OCI-LY7 (cell line): ENCODE measurements around the gene ANKRD39. TPM values are rescaled to one million over a fixed set of nuclear protein-coding genes. Genes with fewer than 3 reads are reported as not detected.

Experiments
- BruUV-seq: library from RNA; stranded (reverse); fragments of 400-500 nt; replicated peaks from 2 replicates; lab custom pipeline; 2021; lab: Mats Ljungman, UMichigan
- CTCF ChIA-PET: fragments of 300-600 bp; sonication (Branson Sonifier 250); formaldehyde crosslinking; loops from one replicate; lab custom pipeline; 2022; ENCODE audit warnings: antibody characterized with exemption; ENCODE audit not compliant: unreplicated experiment; lab: Charles Lee
- POLR2A ChIA-PET: fragments of 300-600 bp; sonication (Branson Sonifier 250); formaldehyde crosslinking; loops from one replicate; lab custom pipeline; 2022; ENCODE audit warnings: antibody characterized with exemption; lab: Charles Lee
- DNase-seq: peaks from one replicate; pipeline ENCODE4 v3.0.0-alpha.2; 2015; ENCODE audit warnings: low spot score
- H2AFZ ChIP-seq: fragments of 200-600 bp; sonication (generic), shearing (Covaris generic); 2 replicates; pipeline ENCODE4 v1.6.1; 2014; ENCODE audit warnings: mild to moderate bottlenecking, antibody characterized with exemption, low read length, moderate library complexity
- H3K27ac ChIP-seq: fragments of 200-600 bp; sonication (generic); 2 replicates; pipeline ENCODE4 v1.5.1; 2014; ENCODE audit warnings: mixed run types, low read depth, mild to moderate bottlenecking, moderate library complexity, low read length, inconsistent platforms; ENCODE audit not compliant: poor library complexity, severe bottlenecking
- H3K36me3 ChIP-seq: fragments of 200-600 bp; sonication (generic); 2 replicates; pipeline ENCODE4 v1.6.1; 2014; ENCODE audit warnings: mild to moderate bottlenecking, antibody characterized with exemption, low read length, moderate library complexity, mixed read lengths; ENCODE audit not compliant: insufficient read depth
- H3K4me1 ChIP-seq: fragments of 200-600 bp; sonication (generic); 2 replicates; pipeline ENCODE4 v1.5.1; 2014; ENCODE audit warnings: mild to moderate bottlenecking, low read length; ENCODE audit not compliant: insufficient read depth, poor library complexity, severe bottlenecking
- H3K4me2 ChIP-seq: fragments of 200-600 bp; sonication (generic); 2 replicates; pipeline ENCODE4 v1.6.1; 2014; ENCODE audit warnings: mild to moderate bottlenecking, low read length
- H3K4me3 ChIP-seq: fragments of 200-600 bp; sonication (generic); 2 replicates; pipeline ENCODE4 v1.5.1; 2014; ENCODE audit warnings: mild to moderate bottlenecking, low read depth, low read length; ENCODE audit not compliant: poor library complexity, severe bottlenecking
- H3K79me2 ChIP-seq: fragments of 200-600 bp; sonication (generic); 2 replicates; pipeline ENCODE4 v1.6.1; 2016; ENCODE audit warnings: low read depth, mild to moderate bottlenecking, low read length, moderate library complexity, mixed read lengths; ENCODE audit not compliant: insufficient read depth
- H3K9me2 ChIP-seq: fragments of 200-600 bp; sonication (generic); 2 replicates; pipeline ENCODE4 v1.6.1; 2016; ENCODE audit warnings: mild to moderate bottlenecking, low read length, mixed read lengths; ENCODE audit not compliant: insufficient read depth
- H3K9me3 ChIP-seq: fragments of 200-600 bp; sonication (generic); 2 replicates; pipeline ENCODE4 v1.6.1; 2014; ENCODE audit warnings: mild to moderate bottlenecking, mixed run types, low read length, mixed read lengths
- H4K20me1 ChIP-seq: fragments of 200-600 bp; sonication (generic); 2 replicates; pipeline ENCODE4 v1.6.1; 2014; ENCODE audit warnings: mild to moderate bottlenecking, antibody characterized with exemption, low read length, moderate library complexity, mixed read lengths; ENCODE audit not compliant: insufficient read depth
- EZH2phosphoT487 ChIP-seq: fragments of 200-600 bp; sonication (generic); IDR thresholded peaks from 2 replicates; pipeline ENCODE4 v1.6.1; 2018; ENCODE audit warnings: low read depth, borderline replicate concordance, mild to moderate bottlenecking, mixed run types, antibody characterized with exemption, low read length, moderate library complexity, mixed read lengths
- intact Hi-C: fragments of 100-400 bp; cut with micrococcal nuclease; formaldehyde crosslinking; loops from one replicate; pipeline ENCODE4 v1.10.0; 2022; ENCODE audit not compliant: unreplicated experiment
- total RNA-seq, 2 experiments: library from RNA; depleted of rRNA in 1 of 2; stranded (reverse); fragments of >200 nt in 1 of 2; shearing (Covaris generic) in 1 of 2; gene quantifications; 2 replicates each; pipeline ENCODE4 v1.2.3, GENCODE V29; 2014 to 2022
- TF ChIP-seq, protein P1 (sequence below): fragments of 200-600 bp; sonication (generic); conservative IDR thresholded peaks from 2 replicates; pipeline ENCODE4 v1.5.1; 2014; ENCODE audit warnings: mild to moderate bottlenecking, antibody characterized with exemption, low read length, moderate library complexity, mixed read lengths

ANKRD39 gene
- total RNA-seq, 2 experiments from 2014 or later, result 22.2 to 24.1 TPM

DNA sequence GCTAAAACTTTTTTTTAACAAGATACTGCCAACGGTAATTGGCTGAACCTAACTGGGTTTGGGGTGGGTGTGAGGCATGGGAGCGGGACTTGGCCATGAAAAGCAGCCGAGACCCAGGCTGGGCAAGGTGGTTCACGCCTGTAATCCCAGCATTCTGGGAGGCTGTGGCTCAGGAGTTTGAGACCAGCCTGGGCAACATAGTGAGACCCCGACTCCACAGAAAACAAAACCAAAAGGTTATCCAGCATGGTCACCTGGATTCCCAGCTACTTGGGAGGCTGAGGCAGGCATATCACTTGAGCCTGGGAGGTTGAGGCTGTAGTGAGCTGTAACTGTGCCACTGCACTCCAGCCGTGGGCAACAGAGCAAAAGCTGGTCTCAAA, 23.1 kb upstream of the ANKRD39 start:
- no peaks in the 10 kb centered on the region for H3K4me1 ChIP-seq
- no peak overlapping the region for H3K4me3 ChIP-seq
- H4K20me1 ChIP-seq, result no peaks in the 10 kb centered on the region
- CTCF ChIA-PET, result no interaction called here
- H3K9me3 ChIP-seq, result no peaks in the 10 kb centered on the region
- H3K27ac ChIP-seq, result no peak overlapping the region
- intact Hi-C loops, result no loop called here
- H3K9me2 ChIP-seq, result no peaks in the 10 kb centered on the region
- TF ChIP-seq EZH2phosphoT487, result no peak
- H2AFZ ChIP-seq, result no peak overlapping the region
- no peaks in the 10 kb centered on the region for H3K79me2 ChIP-seq
- DNase-seq, result no peak
- no peak overlapping the region for H3K4me2 ChIP-seq
- POLR2A ChIA-PET, result interaction anchor here (0.6 to 1.2 kb wide), 3 partner anchors 10 to 101 kb away, joined by 3 to 5 read pairs (median 4); no protein-coding TSS in a partner anchor
- no peaks in the 10 kb centered on the region for H3K36me3 ChIP-seq
- BruUV-seq, result no TSS peak

DNA sequence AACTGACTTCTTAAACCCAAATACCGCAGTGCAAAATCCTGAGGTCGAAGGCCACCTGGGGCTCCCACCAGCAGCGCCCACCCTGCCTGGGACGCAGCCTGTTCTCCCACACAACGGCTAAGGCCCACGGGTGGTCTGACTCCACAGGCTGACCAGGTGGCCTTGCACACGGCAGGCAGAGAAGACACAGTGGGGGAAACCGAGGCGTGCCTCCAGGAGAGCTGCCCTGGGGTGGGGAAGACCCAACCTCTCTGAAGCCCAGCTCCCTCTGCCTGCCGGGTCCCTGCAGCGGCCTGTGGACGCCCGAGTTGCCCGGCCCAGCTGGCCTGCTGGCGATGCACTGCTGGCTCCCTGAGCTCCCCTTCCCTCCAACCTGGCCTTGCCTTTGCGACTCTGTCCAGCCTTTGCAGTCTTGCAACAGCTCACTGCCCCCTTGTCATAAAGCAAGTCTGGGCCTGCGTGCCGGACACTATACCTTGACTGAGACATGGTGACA, 21.8 kb upstream of the ANKRD39 start:
- ChIA-PET POLR2A (no interaction called here), CTCF (no interaction called here)
- H3K79me2 ChIP-seq, result no peaks in the 10 kb centered on the region
- intact Hi-C loops, result no loop called here
- H2AFZ ChIP-seq, result no peak overlapping the region
- H3K36me3 ChIP-seq, result no peaks in the 10 kb centered on the region
- no TSS peak for BruUV-seq
- no peak overlapping the region for H3K4me3 ChIP-seq
- H3K9me2 ChIP-seq, result no peaks in the 10 kb centered on the region
- DNase-seq, result no peak
- no peaks in the 10 kb centered on the region for H4K20me1 ChIP-seq
- no peak overlapping the region for H3K27ac ChIP-seq
- H3K4me2 ChIP-seq, result no peak overlapping the region
- TF ChIP-seq, protein P1, sequence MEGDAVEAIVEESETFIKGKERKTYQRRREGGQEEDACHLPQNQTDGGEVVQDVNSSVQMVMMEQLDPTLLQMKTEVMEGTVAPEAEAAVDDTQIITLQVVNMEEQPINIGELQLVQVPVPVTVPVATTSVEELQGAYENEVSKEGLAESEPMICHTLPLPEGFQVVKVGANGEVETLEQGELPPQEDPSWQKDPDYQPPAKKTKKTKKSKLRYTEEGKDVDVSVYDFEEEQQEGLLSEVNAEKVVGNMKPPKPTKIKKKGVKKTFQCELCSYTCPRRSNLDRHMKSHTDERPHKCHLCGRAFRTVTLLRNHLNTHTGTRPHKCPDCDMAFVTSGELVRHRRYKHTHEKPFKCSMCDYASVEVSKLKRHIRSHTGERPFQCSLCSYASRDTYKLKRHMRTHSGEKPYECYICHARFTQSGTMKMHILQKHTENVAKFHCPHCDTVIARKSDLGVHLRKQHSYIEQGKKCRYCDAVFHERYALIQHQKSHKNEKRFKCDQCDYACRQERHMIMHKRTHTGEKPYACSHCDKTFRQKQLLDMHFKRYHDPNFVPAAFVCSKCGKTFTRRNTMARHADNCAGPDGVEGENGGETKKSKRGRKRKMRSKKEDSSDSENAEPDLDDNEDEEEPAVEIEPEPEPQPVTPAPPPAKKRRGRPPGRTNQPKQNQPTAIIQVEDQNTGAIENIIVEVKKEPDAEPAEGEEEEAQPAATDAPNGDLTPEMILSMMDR, result no peak
- TF ChIP-seq EZH2phosphoT487, result no peak
- no peaks in the 10 kb centered on the region for H3K9me3 ChIP-seq
- peaks cover under 1% of the 10 kb centered on the region for H3K4me1 ChIP-seq

DNA sequence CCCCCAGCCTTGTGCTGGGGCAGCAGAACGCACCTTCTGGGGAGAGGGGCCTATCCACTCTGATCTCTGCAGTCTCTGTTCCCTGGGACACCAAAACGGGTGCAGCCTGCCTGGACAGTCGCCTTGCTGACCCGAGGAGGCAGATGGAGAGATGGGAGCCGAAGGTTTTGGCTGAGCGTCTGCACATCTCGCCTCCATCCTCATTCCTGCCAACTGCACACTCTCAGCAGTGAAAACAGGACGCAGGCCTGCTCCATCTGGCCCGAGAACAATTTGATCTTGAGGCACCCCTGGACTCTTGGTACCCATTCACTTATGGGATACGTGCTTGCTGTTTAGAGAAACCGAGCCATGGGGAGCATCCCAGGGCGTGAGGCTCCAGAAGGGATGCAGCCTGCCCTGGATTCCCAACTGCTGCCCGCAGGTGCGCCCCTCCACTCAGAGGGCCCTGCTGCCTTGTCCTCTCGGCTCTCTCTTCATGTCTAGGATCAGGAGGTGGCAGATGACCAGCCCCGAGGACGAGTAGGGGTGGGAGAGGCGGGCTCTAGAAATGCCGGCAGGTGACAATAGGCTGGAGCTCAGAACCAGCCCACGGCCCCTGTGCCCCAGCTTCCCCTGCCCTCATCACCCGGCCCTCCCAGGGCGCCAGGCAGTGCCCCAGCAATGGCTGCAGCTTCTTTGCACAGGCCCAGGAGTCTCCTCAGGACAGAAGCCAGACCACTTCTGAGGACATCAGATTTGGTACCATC, 21.2 kb upstream of the ANKRD39 start:
- no peak overlapping the region for H3K4me3 ChIP-seq
- intact Hi-C loops, result no loop called here
- H3K9me2 ChIP-seq, result no peaks in the 10 kb centered on the region
- no TSS peak for BruUV-seq
- no peaks in the 10 kb centered on the region for H3K79me2 ChIP-seq
- peaks cover 3% of the 10 kb centered on the region for H3K4me1 ChIP-seq
- H3K4me2 ChIP-seq, result no peak overlapping the region
- H2AFZ ChIP-seq, result no peak overlapping the region
- DNase-seq, result no peak
- no peak overlapping the region for H3K27ac ChIP-seq
- ChIA-PET POLR2A (interaction anchor here (0.6 kb wide), 1 partner anchor 683 kb away, joined by 3 read pairs; no protein-coding TSS in a partner anchor), CTCF (no interaction called here)
- H3K36me3 ChIP-seq, result no peaks in the 10 kb centered on the region
- H4K20me1 ChIP-seq, result no peaks in the 10 kb centered on the region
- TF ChIP-seq, protein P1, result no peak
- TF ChIP-seq EZH2phosphoT487, result no peak
- H3K9me3 ChIP-seq, result no peaks in the 10 kb centered on the region
